ENCODE data around the gene FAM234A.

FAM234A gene

DNA sequence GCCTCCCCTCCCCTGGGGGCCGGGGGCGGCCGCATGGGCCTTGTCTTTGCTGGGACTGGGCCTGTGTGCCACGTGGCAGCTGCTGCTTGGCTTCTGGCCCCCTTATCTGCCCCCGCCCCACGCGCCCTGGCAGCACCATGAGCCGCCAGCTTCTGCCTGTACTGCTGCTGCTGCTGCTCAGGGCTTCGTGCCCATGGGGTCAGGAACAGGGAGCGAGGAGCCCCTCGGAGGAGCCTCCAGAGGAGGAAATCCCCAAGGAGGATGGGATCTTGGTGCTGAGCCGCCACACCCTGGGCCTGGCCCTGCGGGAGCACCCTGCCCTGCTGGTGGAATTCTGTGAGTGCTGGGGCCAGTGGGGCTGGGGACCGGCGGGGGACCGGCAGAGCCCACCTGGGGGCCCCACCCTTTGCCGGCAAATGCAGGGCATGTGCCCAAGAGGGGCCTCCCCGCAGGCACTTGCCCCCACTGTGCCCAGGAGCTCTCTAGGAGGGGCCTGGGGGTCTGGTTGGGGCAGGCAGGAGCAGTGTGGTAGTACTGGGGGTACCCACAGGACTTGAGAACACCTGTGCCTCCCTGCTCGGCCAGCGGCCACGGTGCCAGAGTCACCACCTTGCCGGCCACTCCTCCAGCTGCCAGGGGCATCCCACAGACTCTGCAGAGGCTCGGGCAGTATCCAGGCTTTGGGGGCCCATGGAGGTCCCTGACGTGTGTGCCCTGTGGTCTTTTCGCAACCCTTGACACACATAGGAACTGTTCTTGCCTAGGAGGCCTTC, 48.6 kb downstream of the FAM234A start, which contains the start of gene PDIA2:
Gene PDIA2, plus strand, starts transcription at position 132 of the 773 bp plus-strand sequence. Its CDS starts 6 bp downstream, at position 138.
- no peak for DNase-seq

DNA sequence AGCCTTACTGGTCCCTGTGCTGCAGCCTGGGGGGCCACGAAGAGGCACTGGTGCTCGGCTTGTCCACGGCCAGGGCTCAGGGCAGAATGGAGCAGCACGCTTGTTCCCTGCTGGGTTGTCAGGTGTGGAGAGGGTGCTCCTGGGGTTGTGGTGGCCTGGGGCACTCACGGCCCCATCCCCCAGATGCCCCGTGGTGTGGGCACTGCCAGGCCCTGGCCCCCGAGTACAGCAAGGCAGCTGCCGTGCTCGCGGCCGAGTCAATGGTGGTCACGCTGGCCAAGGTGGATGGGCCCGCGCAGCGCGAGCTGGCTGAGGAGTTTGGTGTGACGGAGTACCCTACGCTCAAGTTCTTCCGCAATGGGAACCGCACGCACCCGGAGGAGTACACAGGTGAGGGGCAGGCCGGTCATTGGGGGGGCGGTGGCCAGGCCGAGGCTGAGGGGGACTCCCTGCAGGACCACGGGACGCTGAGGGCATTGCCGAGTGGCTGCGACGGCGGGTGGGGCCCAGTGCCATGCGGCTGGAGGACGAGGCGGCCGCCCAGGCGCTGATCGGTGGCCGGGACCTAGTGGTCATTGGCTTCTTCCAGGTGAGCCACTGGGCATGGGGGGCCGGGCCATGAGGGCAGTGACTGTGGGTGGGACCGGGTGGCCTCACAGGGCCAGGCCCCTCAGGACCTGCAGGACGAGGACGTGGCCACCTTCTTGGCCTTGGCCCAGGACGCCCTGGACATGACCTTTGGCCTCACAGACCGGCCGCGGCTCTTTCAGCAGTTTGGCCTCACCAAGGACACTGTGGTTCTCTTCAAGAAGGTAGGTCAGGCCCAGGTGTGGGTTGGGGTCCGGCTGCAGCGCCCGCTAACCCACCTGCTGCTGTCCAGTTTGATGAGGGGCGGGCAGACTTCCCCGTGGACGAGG, 49.8 kb downstream of the FAM234A start:
- DNase-seq: no peak

DNA sequence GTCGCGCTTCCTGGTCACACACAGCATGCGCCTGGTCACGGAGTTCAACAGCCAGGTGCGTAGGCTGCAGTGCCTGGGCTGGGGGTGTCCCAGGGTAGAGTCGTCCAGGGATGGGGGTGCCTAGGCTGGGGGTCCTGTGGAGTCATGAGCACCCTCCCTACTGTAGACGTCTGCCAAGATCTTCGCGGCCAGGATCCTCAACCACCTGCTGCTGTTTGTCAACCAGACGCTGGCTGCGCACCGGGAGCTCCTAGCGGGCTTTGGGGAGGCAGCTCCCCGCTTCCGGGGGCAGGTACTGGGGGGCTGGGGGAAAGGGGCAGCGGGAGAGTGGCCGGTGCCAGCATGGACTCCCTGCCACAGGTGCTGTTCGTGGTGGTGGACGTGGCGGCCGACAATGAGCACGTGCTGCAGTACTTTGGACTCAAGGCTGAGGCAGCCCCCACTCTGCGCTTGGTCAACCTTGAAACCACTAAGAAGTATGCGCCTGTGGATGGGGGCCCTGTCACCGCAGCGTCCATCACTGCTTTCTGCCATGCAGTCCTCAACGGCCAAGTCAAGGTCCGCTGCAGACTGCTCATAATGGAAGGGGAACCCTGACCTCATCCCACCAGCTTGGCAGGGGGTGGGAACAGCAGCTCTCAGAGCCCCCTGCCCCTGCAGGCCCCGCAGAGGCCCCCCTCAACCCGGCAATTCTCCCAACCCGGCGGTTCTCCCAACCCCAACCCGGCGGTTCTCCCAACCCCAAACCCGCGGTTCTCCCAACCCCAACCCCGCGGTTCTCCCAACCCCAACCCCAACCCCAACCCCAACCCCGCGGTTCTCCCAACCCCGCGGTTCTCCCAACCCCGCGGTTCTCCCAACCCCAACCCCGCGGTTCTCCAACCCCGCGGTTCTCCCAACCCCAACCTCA, 50.8 kb downstream of the FAM234A start:
- no peak for DNase-seq

DNA sequence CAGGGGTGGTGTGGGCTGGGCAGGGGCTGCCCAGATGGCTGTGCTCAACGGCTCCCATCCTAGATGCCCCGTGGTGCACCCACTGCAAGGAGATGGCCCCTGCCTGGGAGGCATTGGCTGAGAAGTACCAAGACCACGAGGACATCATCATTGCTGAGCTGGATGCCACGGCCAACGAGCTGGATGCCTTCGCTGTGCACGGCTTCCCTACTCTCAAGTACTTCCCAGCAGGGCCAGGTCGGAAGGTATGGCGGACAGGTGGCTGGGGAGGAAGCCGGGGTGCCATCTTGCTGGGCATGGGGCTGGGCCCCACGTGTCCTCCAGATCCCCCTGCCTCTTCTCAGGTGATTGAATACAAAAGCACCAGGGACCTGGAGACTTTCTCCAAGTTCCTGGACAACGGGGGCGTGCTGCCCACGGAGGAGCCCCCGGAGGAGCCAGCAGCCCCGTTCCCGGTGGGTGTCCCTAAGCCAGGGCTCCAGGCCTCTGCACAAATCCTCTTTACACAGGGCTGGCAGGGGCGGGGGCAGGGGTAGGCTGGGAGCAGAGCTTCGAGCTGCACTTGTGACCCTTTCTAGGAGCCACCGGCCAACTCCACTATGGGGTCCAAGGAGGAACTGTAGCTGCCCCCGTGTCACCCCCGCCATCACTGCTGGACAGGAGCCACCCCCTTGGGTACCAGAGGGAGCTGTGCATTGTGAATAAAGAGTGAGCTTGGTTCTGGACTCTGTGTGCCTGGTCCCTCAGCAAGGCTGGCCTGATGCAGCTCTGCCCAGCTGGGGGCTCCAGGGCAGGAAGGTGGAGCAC, 52.1 kb downstream of the FAM234A start:
- DNase-seq: no peak

DNA sequence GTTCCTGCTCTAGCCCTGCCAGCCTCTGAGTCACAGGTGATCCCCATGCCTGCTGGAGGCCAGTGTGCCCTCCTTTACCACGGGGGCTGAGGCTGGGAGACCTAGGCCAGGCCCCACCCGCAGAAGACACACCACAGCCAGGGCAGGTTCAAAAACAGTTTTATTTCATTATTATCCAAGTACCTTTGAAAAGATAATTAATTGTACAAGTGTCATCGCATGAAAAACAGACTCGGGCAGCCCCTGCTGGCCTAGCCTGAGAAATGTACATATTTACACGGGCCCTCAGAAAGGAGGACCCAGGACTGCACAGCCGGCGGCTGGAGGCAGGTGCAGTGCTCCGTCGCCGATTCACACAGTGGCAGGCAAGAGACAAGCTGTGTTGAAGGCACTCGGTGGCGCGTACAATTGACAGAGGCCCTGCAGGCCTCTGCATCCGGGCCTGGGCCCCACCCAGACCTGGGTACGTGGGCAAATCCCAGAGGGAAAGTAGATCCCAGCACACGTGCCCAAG, 52.7 kb downstream of the FAM234A start:
- DNase-seq: peak; percentile 33

DNA sequence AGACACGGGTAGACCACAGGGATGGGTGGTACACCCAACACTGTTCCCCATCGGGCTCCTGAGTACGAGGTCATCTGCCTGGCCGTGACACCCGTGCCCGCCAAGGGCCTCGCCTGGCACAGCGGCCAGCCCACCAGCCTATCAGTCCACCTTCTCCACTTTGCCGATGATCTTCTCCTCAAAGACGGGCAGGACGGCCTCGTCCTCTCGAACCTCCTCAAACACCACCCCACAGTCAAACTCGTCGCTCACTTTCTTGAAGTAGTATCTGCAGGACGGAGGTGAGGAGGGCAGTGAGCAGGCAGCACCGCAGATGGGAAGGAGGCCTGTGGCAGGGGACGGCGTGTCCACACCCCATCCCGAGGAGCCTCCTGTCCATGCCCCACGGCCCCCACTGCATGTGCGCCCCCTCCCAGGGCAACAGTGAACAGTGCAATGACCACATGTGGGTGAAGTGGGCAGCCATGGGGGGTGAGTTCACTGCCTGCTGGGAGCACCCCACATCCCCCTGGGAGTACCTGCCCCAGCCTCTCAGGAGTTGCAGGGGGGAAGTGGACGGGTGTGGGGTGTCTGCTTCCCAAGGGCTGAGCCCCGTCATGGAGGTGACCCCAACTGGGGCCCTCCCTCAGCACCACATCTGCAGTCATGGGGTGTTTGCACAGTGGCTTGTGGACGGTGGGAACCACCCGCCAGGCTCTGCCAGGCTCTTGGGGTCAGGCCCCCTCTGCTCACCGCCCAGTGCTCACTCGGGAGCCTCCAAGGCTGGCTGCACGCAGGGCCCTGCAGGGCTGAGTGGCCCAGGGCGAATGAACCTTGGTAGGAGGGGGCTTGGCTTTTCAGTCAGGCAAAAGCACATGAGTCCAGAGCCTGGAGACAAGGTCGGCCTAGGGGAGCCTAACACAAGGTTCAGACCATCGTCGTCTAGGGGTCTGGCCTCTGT, 53.6 kb downstream of the FAM234A start:
- no peak for DNase-seq

DNA sequence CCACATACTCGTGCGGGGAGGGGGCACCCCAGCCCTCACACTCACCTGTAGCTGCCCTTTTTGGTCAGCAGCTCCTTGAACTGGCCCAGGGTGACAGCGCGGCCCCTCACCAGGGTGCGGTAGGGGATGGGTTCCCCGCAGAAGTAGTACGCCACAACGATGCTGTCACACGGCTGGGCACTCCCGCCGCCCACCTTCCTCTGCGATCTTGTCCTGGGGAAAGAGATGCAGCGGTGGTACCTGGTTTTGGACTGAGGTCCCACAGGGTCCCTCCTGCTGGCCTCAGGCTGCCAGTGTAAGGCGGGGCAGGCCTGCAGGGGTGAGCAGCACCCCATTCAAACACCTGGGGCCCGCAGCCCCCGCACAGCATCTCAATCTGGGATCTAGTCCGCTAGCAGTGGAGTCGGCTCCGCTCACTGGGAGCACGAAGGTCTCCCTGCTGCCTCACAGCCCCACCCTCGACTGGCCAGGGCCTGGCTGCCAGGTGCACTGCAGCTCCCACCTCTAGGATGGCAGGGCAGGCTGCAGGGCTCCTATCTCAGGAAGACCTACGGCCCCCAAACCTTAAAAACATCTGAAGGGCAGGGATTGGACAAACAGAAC, 54.9 kb downstream of the FAM234A start:
- DNase-seq: no peak

DNA sequence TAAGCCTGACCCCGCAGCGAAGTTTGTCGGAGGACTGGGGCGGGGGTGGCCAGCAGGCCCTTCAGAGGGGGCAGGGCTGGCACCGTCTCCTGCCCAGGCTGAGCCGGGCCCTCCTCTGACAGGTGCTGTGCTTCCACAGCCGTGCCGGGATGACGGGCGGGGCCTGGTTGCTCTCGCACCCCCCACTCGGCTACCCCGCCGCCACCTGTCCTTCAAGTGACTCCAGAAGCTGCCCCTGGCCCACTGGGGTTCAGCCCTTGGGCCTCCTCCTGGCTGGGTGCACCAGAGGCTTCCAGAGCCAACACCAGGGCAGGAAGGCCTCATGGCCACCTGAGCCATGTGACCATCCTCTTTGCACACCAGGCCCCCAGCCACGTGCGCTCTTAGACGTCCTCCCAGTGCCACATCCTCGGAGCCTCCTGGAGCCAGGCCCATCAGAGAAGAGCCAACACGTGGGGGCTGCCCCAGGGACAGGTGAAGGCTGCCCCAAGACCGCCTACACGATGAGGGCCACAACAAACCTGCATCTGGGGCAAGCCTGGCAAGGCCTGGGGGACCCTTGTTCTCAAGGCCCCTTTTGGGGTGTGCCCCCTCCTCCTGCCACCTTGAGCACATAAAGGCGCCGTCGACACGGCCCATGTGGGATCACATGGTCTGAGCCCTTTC, 55.5 kb downstream of the FAM234A start:
- no peak for DNase-seq

DNA sequence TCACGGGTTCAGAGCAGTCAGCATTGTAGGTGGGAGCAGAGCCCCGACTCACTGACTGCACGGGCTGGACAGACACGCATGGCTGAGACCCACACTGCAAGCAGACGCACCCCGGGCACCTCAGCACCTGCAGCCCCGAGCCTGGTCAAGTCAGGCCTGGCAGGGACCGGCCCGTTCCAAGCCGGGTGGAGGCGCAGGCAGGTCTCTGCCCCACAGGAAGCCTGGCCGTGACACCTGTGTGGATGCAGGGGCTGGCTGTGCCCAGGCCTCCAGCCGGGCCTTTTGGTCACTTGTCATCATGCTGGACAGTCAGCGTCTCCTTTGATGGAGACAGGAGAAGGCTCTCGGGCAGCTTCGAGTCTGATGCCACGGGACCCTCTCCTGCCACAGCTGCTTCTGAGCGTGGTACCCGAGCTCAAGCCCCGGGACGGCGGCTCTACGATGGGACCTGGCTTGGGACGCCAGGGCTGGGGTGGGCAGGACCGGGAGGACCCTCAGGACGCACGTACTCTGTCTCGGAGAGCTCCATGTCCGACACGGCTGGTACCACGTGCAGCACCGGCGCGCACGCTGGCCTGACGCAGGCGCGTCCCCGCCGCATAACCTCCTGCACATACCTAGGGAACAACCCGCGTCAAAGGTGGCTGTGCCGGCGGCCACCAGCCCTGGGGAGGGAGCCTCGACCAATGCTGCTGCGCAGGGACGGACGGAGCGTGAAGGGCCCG, 56.2 kb downstream of the FAM234A start:
- no peak for DNase-seq

DNA sequence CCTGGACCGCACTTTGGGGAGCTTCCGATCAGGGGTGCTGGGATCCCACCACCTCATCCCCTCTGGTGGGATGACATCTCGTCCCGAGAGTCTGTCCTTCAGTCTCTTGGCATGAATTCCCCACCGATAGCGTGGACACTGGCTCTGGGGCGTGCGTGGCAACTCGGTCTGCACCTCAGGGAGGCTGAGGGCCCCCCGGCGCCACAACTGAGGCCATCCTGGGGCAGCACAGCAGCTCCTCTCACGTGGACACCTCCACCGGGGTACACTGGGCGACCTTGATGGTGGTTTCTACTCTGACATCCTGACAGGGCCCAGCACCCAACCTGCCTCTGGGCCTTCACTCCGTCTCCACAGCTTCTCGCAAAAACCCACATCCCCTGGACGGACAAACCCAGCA, 56.9 kb downstream of the FAM234A start:
- DNase-seq: no peak

DNA sequence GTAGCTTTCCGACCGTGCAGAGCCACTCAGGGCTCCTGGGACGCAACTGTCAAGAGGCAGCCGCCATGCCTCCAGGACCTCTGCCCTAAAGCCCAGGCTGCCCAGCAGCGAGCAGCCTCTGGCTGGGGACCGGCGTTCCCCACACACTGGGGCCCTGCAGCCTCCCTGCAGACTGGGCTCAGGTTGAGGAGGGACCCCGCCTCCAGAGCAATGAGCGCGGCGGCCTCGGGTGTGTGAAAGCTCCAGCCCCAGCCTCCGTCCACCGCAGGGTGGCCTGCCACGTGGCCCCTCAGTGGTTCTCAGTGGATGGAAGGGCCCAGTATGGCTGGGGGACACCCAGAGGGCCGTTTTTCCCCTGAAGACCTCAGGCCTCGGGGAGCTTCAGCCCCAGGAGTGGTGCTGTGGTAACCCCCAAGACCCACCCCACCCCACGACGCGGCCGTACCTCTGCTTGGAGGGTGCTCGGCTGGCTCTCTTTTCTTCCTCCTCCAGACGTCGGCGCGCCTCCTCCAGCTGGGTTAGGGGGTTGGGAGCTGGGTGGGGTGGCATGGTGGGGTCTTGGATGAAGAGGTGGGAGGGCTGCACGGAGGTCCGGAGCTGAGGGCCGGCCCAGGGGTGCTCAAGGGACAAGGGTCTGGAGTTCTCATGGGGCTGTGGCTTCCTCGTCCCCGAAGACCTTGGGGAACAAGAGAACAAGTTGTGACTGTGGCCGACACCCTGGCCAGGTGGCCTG, 58.6 kb downstream of the FAM234A start:
- no peak for DNase-seq

DNA sequence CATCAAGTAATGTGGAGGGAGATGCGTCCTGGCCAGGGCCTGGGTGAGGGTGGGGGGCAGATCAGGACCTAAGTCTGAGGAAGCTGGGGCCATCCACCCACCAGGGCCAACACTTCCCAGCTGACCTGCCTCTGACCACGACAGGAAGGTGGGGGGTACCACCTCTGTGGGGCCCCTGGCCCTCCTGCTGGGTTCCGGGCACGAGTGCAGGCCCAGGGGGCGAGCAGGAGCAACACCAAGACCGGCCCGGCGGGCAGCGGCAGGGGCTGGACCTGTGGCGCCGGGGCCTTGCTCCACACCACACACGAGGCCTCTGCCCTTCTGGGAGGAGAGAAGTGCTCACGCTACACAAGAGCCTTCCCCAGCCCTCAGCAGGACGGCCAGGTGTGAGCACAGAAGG, 61.7 kb downstream of the FAM234A start:
- DNase-seq: no peak

DNA sequence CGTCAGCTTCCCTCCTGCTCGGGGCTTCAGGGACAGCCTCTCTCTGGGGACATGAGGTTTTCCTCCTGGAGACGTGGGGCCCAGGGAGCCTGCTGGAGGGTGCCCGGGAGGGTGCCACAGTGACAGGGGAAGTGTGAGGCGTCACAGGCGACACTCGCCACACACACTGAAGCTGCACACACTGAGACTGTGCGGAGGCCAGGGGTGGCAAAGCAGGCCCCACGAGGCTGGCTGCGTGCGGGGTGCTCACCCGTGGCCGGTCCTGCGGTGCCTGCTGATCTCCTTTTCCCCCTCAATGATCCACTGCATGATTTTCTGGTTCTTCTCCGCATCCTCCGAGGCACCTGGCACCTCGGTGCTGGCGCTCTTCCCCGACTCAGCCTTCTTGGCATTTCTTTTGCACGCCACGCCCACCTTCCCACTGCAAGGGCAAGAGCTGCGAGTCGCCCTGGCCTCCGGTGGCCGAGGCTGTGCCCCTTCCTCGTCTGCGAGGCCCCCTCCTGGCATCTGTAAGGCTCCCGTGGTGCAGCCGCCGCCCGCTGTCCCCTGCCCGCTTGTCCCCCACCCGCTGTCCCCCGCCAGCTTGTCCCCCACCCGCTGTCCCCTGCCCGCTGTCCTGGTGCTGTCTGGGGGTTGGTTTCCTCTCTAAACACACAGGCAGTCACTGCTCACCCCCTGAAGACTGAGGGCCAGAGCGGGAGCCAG, 62.3 kb downstream of the FAM234A start:
- DNase-seq: no peak

DNA sequence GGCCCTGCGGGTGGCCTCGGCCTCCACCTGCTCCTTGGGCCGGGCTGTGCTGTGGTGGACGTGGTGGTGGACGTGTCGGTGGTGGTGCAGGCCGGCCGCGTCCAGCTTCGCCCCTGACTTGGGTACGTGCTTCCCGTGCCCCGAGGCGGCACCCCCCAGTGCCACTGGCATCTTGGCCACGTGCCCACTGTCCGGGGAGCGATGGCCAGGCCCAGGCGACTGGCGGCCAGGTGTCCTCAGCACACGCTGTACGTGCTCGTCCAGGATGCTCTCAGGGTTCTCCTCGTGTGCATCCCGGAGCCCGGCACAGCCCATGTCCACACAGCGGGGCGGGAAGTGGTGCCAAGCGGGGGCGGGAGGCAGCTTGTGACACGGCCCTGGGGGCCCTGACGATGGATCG, 63.2 kb downstream of the FAM234A start:
- DNase-seq: no peak

DNA sequence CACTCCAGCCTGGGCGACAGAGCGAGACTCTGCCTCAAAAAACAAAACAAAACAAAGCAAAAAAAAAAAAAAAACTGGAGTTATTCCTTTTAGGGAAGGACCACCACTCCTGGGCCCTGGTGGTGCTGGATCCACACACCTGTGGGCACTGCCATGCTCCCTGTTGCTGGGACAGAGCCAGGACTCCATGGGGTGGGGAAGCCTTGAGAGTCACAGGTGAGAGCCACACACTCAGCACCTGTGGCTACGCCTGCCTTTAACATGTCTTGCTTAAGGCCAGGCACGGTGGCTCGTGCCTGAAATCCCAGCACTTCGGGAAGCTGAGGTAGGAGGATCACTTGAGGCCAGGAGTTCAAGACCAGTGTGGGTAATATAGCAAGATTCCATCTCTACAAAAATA, 66.6 kb downstream of the FAM234A start:
- DNase-seq: no peak

DNA sequence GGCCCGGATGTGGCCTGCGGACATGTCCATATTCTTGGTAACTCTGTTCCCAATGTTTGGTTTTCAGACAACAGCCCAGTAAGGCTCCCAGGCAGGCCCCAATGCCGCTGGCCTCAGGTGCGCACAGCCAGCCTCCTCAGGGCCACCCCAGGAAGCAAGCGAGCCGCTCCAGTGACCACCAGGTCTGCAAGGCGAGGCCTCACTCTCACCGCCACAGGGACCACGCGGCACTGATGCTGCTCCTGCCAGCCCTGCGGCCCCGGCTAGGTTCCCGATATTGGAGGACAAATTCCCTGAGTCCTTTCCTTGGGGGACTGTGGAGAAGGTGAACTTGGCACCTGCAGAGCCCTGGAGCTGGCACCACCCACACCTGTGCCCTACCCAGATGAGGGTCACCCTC, 67.3 kb downstream of the FAM234A start:
- no peak for DNase-seq

DNA sequence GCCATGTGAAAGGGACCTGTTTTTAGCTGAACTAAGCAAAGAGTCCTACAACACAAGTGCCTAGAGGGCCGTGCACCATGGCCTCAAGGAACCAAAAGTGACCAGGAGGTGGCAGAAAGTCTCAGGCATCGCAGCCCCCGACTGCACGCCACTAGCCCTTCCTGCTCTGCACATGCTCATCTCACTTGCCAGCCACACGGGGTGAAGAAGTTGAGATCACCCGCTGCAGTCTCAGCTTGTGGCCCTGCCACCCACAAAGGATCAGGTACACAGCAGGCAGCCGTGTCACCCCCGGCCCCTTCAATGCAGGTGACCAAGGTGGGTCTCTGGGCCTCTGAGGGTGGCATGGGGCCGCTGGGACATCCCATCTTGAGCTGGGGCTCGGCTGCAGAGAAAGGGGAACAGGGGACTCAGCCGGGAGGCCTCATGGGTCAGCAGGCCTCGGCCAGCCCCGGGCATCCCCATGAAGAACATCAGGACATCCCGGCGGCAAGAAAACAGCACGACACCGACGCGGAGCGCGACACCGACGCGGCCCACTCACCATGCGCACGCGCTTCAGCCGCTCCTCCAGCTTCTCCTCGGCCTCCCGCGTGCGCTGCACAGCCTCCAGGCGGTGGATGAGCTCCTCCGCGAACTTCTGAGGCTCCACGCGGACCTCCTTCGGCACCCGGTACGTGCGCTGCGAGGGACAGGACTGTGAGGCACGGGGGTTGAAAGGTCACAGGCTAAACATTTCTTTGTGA, 69.3 kb downstream of the FAM234A start:
- DNase-seq: no peak
